ENCODE data around the gene LENEP. TPM values are rescaled to one million over a fixed set of nuclear protein-coding genes. Genes with fewer than 3 reads are reported as not detected.

LENEP gene
- polyA plus RNA-seq, 1 donor: not detected

GRCh38 chr1:154998818-154999570 is 5.6 kb downstream of the LENEP start:
- DNase-seq (ENCODE audit: low read depth): no peak

GRCh38 chr1:154999571-155000410 is 6.4 kb downstream of the LENEP start:
- no peak for DNase-seq (ENCODE audit: low read depth)

GRCh38 chr1:155000411-155000725 is 7.0 kb downstream of the LENEP start:
- DNase-seq (ENCODE audit: low read depth): no peak

GRCh38 chr1:155000726-155001424 is 7.5 kb downstream of the LENEP start:
- no peak for DNase-seq (ENCODE audit: low read depth)

- no peak for DNase-seq (ENCODE audit: low read depth)
Measured at GRCh38 chr1:155001425-155001674, 8.0 kb downstream of the LENEP start.

- DNase-seq (ENCODE audit: low read depth): peak; percentile 96
Measured at GRCh38 chr1:155001675-155002463, 8.5 kb downstream of the LENEP start.

- no peak for DNase-seq (ENCODE audit: low read depth)
Measured at GRCh38 chr1:155002464-155003226, 9.3 kb downstream of the LENEP start, which contains the start of gene ZBTB7B. ZBTB7B (plus strand) TSS chr1:155002802; CDS start chr1:155014661, 11,859 bp downstream.

GRCh38 chr1:155003227-155003765 is 9.9 kb downstream of the LENEP start:
- DNase-seq (ENCODE audit: low read depth): no peak

- no peak for DNase-seq (ENCODE audit: low read depth)
Measured at GRCh38 chr1:155003766-155004351, 10.5 kb downstream of the LENEP start.

GRCh38 chr1:155004352-155005075 is 11.1 kb downstream of the LENEP start:
- DNase-seq (ENCODE audit: low read depth): no peak

- no peak for DNase-seq (ENCODE audit: low read depth)
Measured at GRCh38 chr1:155005076-155006011, 12.0 kb downstream of the LENEP start.

GRCh38 chr1:155006601-155007101 is 13.3 kb downstream of the LENEP start:
- no peak for DNase-seq (ENCODE audit: low read depth)

GRCh38 chr1:155007251-155007828 is 14.0 kb downstream of the LENEP start:
- no peak for DNase-seq (ENCODE audit: low read depth)

GRCh38 chr1:155008015-155008941 is 14.9 kb downstream of the LENEP start:
- DNase-seq (ENCODE audit: low read depth): no peak

GRCh38 chr1:155009221-155009711 is 15.9 kb downstream of the LENEP start:
- DNase-seq (ENCODE audit: low read depth): no peak

- DNase-seq (ENCODE audit: low read depth): no peak
Measured at GRCh38 chr1:155009742-155010141, 16.4 kb downstream of the LENEP start.
